Head of caudate nucleus (tissue), 42 donors: ENCODE data around the gene ZNF689.
"Not testable (repeated sequence)": the region's sequence is repeated elsewhere in the genome, so short reads cannot be mapped to it uniquely, and the experiment has no call there.

Experiments used
- DNase-seq, 42 donors: peaks; one replicate each; pipeline versions ENCODE4 v3.0.0 to v3.0.0-alpha.2; 2020 to 2021; ENCODE audit warnings: mixed read lengths in 7 of 42
- intact Hi-C: fragments of 100-400 bp; cut with DNase I; formaldehyde crosslinking; loops from one replicate; pipeline ENCODE4 v1.15.0; 2022

Gene ZNF689

GRCh38 chr16:30644334-30644830 lies 34.2 kb upstream of the ZNF689 start:
- DNase-seq = no peak
- intact Hi-C loops = no loop called here

GRCh38 chr16:30641378-30641982 lies 31.3 kb upstream of the ZNF689 start:
- no peak for DNase-seq
- intact Hi-C loops = no loop called here

DNA sequence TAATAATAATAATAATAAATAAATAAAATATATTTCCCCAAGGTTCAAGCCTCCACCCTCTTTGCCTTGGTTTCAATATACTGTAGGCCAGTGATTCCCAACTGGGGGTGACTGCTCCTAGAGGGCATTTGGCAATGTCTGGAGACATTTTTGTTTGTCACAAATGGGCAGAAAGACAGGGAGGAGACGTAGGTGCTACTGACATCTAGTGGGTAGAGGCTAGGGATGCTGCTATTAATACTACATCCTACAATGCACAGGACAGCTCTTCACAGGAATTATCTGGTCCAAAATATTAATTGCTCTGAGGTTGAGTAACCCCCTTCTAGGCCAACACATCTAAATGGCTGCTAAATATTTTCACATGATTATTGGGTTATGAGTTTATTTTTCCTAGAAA lies 27.8 kb upstream of the ZNF689 start:
- DNase-seq = no peak
- intact Hi-C loops = no loop called here

- intact Hi-C loops, DNase-seq: not testable (repeated sequence)
Measured at GRCh38 chr16:30637139-30637538, 26.9 kb upstream of the ZNF689 start.

DNA sequence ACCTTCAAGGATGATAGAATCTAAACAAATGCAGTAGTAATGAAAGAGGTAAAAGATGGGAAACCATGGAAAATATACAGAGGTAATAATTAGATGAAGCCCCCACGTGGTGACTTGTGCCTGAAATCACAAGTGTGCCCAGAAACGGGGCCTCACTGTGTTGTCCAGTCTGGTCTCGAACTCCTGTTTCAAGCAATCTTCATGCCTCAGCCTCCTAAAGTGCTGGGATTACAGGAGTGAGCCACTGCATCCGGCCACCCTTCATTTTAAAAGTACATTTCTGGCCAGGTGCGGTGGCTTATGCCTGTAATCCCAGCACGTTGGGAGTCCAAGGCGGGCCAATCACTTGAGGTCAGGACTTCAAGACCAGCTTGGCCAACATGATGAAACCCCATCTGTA lies 26.4 kb upstream of the ZNF689 start:
- intact Hi-C loops = no loop called here
- no peak for DNase-seq

- intact Hi-C loops = no loop called here
- DNase-seq = no peak
Measured at GRCh38 chr16:30633526-30633925, 23.3 kb upstream of the ZNF689 start.

DNA sequence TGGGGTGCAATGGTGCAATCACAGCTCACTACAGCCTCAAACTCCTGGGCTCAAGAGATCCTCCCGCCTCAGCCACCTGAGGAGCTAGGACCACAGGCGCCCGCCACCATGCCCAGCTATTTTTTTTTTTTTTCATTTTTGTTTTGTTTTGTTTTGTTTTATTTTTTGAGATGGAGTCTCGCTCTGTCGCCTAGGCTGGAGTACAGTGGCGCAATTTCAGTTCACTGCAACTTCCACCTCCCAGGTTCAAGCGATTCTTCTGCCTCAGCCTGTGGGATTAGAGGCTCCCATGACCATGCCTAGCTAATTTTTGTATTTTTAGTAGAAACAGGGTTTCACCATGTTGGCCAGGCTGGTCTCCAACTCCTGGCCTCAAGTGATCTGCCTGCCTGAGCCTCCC lies 22.3 kb upstream of the ZNF689 start:
- DNase-seq, intact Hi-C loops: not testable (repeated sequence)

GRCh38 chr16:30628628-30629540 lies 18.7 kb upstream of the ZNF689 start:
- intact Hi-C loops = no loop called here
- peak; percentile 66 to 98 (median 91) for DNase-seq

GRCh38 chr16:30626236-30626635 lies 16.0 kb upstream of the ZNF689 start:
- intact Hi-C loops = no loop called here
- no peak for DNase-seq

- DNase-seq = no peak
- intact Hi-C loops = no loop called here
Measured at GRCh38 chr16:30623536-30624283, 13.5 kb upstream of the ZNF689 start.

DNA sequence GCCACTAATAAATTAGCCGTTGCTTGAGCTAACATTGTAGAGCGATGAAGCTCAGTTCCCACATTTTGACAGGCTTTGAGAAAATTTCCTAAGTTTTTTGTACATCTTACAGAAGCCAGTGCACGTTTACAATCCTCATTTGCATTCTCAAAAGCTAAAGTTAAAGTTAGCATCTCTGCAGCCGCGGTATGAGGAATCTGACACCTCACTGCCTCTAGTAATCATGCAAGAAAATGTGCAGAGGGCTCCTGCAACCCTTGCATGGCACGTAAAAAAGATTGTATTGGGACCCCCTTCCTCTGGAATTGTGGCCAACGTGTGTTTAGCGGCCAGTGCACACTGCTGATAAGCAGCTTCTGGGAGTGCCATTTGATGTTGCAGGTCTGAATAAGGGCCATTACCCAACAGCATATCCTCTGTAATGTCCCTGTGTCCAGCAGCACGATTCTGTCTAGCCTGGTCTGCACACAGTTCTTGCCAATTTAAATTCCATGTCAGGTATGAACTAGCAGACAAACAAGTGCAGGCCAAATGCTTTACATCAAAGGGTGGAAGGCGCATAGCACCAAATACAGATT lies 12.4 kb upstream of the ZNF689 start:
- intact Hi-C loops = no loop called here

DNA sequence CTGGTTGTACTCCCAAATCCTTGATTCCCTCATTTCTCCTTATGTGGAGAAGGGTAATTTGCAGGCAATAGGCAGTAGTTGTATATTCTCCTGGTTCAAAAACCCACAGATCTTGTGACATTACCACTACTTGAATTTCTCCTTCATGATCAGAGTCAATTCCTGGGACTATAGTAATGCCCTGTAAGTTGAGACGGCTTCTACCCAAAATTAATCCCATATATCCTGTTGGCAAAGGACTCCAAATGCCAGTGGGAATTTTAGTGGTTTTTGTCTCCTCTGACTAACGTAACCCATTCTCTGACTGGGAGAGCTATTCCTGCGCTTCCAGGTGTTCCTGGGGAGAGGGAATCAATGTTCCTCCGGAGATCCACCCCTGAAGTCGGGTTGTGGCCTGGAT lies 11.6 kb upstream of the ZNF689 start:
- intact Hi-C loops = no loop called here

More for the DNA sequence above, 12.4 kb upstream of the ZNF689 start:
- DNase-seq = no peak

GRCh38 chr16:30620169-30620568 lies 10.0 kb upstream of the ZNF689 start:
- intact Hi-C loops = no loop called here
- DNase-seq = no peak

More for the DNA sequence above, 11.6 kb upstream of the ZNF689 start:
- DNase-seq = no peak

DNA sequence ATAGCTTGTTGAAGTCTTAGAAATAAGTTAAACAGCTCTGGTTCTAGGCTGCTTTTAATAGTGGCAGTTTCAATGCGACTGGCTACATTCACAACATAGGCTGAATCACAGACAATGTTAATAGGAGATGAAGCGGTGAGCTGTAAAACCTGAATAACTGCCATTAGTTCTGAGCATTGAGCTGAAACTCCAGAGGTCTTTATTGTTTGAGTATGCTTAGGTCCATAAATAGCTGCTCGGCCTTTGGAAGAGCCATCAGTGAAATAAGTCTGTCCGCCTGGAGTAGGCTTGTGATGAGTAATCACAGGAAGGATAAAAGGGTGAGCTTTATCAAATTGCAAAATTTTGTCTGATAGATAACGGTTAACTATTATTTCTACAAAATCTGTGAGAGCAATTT lies 9.4 kb upstream of the ZNF689 start:
- no peak for DNase-seq
- intact Hi-C loops = no loop called here

DNA sequence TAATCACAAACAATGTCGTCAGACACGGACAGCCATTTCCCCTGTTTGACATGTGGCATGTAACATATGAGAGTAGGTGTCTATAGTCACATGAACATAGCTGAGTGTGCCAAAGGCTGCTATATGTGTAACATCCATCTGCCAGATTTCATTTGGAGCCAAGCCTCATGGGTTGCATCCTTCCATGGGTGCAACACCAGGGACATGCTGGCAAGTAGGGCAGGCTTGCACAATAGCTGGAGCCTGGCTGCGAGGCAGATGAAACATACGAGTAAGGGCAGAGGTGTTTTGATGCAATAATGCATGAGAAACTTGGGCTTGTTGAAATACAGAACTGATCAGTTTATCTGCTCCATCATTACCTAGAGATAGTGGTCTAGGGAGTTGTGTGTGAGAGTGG lies 9.0 kb upstream of the ZNF689 start:
- intact Hi-C loops = no loop called here
- DNase-seq = no peak

DNA sequence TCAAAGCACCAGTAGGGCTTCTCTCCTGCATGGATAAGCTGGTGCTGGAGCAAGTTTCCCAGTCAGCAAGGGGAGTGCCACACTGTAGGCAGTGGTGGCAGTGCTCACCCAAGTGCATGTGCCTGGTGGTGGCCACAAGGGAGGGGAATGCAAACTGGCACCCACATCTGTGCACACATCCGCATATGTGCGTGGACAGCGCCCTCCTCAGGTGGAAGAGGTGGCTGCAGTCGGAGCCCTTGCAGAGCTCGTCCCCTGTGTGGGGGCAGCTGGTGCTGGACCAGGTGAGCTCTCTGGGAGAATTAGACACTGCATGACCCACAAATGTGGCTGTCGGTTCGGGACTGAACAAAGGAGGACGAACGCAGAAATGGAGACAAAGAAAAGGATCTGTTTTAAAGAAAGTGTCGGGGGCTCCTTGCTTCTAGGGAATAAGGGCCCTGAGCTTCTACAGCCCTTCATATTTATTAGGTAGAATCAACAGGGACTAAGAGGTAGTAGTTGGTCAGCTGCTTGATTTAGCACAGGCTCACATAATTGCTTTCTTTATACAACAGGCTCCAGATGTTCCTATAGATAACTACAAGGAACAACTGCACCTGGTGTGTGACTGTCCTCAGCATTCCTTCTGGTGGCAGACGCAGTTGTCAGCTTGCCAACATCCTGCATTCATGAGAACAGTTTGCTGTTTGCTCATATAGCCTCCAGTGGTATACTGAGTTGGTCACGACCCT lies 5.3 kb upstream of the ZNF689 start:
- peak in 34 of 42 donors; percentile 20 to 77 (median 48) for DNase-seq

DNA sequence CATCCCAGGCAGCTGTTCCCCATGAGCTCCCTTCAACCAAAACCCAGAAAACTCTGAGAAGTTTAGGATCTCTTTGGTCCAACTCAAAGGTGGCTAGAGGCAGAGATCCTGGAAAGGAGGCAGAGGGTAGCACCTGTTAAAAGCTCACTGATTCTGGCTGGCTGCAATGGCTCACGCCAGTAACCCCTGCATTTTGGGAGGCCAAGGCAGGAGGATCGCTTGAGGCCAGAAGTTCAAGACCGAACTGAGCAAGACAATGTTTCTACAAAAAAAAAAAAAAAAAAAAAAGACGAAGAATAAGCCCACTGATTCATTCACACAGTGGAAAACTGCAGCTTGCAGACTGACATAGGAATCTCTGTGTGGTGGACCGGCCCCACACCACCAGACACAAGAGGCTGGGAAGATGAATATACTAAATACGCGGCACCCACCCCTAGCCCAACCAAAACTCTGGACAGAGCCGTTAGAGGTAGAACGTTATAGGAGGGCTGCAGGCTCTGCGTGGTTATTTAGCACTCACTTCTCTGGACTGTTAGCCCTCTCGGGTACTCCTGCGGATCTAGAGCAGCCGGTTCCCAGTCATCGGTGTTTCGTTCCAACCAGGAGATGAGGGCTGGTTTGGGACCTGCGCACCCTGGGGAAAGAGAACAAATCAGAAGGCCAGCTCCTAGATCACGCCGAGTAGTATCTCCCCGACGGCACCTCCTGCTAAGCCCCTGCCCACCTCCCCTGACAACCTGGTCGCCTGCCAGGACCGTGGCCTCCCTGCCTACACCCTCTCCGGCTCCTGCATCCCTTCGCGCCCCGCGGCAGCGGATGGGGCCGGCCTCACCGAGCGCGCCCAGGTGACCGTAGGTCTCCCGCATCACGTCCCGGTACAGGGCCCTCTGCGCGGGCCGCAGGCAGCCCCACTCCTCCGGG lies 925 bp downstream of the ZNF689 start:
- intact Hi-C loops = loop anchor here (10.0 kb wide), 1 partner anchor 46 kb away; the partner anchor contains the start of genes FBRS and PRR14
- peak in 40 of 42 donors; percentile 13 to 73 (median 56) for DNase-seq

More for the DNA sequence above, 5.3 kb upstream of the ZNF689 start:
- intact Hi-C loops = no loop called here
